ENCODE results near the gene RXFP4.
"Not testable (repeated sequence)": the region's sequence is repeated elsewhere in the genome, so short reads cannot be mapped to it uniquely, and the experiment has no call there.

The RXFP4 gene, protein sequence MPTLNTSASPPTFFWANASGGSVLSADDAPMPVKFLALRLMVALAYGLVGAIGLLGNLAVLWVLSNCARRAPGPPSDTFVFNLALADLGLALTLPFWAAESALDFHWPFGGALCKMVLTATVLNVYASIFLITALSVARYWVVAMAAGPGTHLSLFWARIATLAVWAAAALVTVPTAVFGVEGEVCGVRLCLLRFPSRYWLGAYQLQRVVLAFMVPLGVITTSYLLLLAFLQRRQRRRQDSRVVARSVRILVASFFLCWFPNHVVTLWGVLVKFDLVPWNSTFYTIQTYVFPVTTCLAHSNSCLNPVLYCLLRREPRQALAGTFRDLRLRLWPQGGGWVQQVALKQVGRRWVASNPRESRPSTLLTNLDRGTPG

DNA sequence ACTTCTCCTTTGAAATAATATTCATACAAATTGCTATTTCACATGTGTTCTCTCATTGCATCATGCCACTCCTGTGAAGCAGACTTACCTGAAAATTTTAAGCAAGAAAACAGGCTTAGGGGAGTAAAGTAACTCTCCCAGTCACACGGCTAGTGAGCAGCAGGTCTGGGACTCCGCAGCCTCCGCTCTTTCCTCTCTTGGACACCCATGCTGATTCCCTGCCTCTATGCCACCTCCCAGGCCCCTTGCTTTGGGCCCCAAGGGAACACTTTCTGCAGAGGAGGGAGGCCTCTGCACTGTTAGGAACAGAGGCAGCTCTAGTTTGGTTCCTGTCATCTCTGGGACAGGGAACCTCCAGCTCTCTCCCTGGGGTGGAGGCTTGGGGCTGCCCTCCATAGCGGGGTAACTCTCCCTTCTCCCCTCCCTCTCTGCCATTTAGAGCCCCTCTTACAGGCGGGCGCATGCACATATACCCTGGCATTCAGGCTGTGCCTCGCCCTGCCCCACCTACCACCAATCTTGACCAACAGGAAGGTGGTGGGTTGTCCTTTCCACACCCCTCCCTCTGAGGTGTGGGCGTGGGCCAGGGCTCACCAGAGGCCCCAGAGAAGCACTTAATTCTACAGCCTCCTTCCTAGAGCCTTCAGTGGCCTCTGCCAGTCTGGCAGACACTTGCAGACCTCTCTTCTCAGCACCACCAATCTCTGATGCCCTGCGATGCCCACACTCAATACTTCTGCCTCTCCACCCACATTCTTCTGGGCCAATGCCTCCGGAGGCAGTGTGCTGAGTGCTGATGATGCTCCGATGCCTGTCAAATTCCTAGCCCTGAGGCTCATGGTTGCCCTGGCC lies at the start of gene RXFP4:
Gene RXFP4, plus strand, starts transcription at position 646 of the 852 bp plus-strand sequence. Its CDS starts 72 bp downstream, at position 718.
- DNase-seq (ENCODE audit: low read depth): no peak

DNA sequence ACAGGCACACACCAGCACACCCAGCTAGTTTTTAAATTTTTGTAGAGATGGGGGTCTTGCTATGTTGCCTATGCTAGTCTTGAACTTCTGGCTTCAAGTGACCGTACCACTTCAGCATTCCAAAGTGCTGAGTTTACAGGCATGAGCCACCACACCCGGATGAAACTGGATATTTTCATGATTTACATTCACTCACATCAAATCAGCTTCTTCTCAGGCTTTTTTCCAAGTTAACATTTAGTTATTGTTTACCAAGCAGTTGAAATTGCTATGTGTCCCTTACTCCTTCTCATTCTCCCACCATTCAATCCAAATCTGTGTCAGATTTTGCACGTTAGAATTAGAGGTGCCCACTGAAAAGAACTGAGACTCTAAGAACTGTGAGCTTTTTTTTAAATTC lies 48.6 kb upstream of the RXFP4 start:
- DNase-seq (ENCODE audit: low read depth): no peak

DNA sequence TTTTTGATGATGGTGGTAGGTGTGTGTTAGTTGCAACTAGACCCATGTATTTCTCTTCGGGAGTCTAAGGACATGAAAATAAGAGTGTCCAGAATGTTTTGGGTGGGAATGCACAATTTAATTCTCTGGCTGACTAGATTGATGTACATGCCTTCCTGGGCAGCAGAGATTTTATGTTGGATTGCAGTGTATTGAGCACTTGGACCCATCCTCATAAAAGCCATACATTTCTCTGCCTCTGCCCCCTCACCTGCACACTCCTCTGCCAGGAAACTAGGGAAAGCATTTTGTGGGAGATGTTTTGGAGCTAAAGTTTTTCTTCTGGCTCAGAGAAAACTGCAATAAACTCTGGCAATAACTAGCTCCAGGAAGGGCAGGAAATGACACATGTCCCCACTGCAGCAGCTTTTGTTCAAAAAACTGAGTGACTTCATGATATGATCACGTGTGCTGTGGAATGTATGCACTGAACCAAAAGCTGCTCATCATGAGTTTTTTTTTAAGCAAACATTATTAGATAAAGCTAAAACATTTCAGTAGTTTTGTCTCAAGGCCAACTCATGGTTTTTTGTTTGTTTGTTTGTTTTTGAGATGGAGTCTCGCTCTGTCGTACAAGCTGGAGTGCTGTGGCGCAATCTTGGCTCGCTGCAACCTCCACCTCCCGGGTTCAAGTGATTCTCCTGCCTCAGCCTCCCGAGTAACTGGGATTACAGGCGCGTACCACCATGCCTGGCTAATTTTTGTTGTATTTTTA lies 47.9 kb upstream of the RXFP4 start:
- no peak for DNase-seq (ENCODE audit: low read depth)

DNA sequence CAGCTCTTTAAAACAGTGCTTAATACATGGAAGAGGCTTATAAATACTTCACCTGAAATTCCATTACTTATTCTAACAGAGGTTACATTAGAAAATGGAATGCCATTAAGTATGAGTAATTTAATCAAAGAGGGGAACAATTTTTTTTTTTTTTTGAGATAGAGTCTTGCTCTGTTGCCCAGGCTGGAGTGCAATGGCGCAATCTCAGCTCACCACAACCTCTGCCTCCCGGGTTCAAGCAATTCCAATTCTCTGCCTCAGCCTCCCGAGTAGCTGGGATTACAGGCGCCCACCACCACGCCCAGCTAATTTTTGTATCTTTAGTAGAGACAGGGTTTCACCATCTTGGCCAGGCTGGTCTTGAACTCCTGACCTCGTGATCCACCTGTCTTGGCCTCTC lies 45.8 kb upstream of the RXFP4 start:
- DNase-seq (ENCODE audit: low read depth): not testable (repeated sequence)

DNA sequence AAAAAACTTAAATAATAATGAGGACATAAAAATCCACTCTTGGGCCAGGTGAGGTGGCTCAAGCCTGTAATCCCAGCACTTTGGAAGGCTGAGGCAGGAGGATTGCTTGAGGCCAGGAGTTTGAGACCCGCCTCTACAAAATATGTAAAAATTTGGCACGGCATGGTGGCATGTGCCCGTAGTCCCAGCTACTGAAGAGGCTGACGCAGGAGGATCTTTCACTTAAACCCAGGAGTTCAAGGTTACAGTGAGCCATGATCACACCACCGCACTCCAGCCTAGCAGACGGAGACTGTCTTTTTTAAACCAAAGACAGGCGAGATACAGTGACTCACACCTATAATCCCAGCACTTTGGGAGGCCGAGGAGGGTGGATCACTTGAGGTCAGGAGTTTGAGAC lies 45.0 kb upstream of the RXFP4 start:
- DNase-seq (ENCODE audit: low read depth): not testable (repeated sequence)

DNA sequence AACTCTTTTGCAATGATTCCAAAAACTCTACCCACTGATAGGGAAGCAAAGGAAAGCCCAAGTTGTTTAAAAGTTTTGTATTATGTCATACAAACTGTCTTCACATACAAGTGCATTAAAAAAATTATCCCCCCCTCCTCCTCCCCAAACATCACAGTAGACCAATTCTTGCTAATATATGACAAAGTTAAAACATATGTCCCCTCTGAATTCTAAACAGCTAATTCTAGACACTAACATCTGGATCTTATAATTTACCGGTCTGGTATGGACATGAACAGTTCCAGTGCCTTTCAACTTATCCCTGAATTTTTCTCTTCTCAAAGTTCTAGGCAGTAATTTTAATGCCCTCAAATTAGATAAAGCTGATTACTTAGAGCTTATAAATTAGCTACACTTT lies 43.7 kb upstream of the RXFP4 start:
- DNase-seq (ENCODE audit: low read depth): no peak

DNA sequence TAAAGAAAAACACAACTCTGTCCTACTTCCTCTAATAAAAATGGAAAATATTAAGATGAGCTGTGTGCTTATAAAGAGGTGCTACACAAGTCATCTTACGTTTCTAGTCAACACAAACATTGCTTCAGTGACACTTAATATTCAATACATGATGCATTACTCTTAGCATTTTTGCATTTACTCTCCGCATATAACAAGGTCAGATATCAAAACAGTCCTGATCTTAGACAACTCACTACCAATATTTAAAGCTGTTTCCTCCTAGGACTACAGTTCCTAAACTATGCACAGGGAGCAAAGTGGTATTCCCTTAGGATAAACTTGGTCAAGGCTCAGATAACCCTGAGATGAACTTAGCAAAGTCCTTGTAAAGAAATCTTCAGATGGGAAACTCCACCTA lies 42.5 kb upstream of the RXFP4 start:
- no peak for DNase-seq (ENCODE audit: low read depth)

DNA sequence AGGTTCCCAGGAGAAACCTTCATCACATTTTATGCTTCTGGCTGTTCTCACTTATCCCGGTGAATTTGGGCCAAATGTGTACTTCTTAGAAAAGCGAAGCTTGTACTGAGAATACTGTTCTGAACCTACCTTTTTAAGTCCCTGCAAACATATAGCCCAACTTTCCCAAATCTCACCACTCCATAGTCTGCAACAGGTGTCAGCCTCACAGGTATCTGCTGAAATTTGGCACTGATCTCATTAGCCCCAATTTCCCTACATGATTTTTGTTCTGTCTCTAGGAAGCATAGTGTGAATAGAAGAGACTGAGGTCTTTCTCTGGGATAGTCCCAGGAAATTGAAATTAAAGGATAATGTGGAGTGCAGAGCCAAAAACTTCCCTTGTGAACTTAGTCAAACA lies 41.8 kb upstream of the RXFP4 start:
- DNase-seq (ENCODE audit: low read depth): no peak

DNA sequence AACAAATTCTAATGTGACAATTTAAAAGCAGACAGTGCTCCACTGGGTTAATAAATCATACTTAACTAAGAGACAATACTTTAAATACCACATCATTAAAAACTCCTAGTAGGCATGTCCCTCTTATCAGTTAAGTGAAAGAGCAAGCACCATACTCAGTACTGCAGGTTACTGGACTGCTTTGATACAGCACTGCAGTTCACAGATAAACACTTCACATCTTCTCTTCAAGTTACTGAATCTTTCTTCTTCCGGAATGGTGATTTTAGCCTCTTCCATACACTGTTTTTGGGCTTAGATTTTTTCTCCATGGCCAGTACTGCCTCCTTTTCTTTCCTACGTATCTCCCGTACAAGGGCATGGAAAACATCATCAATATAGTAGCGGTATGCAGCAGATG lies 41.3 kb upstream of the RXFP4 start:
- no peak for DNase-seq (ENCODE audit: low read depth)

DNA sequence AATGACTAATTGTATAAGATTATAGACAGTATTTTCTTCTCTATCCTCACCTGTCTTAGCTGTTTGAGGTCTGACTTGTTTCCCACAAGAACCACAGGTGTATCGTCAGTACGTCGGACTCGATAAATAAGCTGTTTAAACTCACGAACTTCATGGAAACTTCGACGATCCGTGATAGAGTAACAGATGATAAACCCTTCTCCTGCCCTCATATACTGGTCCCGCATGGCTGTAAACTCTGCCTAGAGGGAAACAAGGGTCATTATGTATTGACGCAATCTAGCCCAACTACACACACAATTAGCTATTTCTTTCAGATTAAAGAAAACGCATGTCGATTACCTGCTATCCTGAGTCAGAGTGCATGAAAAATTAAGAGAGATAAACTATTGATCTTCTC lies 37.2 kb upstream of the RXFP4 start:
- no peak for DNase-seq (ENCODE audit: low read depth)

DNA sequence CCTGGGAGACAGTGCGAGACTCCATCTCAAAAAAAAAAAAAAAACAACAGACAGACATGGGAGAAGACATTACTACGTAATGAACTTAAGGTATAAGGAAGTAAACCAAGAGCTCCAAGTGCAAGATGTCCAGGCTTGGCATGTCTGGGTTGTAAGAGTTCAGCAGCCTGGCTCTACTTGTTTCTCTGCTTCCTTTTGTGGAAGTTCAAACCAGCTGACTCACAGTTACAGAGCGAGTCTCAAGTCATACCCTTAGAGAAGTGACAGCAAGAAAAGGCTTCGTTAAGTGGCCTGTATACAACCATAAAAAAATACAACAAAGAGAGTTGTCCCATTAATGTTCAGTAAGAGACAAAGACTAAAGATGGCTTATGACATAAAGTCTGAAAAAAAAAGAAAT lies 31.5 kb upstream of the RXFP4 start:
- DNase-seq (ENCODE audit: low read depth): no peak

DNA sequence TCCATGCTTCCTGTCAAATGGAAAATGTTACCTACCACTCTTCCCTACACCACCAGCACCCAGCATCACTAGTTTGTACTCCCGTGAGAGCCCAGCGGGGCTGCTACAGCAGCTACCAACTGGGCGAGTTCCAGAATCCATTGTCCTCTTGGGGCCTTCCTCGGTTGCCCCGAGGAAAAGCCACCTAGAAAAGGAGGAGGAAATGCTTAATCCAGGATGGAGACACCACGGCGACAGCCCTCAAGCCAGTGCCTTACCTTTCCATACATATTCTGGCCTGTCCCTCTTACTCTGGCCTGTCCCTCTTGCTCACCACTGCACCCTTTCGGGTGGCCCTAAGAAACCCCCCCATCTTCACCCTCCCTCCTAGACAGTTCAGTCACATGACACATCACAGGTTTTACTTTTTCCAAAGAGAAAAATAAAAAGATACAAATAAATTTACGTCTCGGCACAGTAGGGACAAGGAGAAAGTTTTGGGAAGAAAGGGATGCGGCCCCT lies 30.8 kb upstream of the RXFP4 start:
- DNase-seq (ENCODE audit: low read depth): no peak

DNA sequence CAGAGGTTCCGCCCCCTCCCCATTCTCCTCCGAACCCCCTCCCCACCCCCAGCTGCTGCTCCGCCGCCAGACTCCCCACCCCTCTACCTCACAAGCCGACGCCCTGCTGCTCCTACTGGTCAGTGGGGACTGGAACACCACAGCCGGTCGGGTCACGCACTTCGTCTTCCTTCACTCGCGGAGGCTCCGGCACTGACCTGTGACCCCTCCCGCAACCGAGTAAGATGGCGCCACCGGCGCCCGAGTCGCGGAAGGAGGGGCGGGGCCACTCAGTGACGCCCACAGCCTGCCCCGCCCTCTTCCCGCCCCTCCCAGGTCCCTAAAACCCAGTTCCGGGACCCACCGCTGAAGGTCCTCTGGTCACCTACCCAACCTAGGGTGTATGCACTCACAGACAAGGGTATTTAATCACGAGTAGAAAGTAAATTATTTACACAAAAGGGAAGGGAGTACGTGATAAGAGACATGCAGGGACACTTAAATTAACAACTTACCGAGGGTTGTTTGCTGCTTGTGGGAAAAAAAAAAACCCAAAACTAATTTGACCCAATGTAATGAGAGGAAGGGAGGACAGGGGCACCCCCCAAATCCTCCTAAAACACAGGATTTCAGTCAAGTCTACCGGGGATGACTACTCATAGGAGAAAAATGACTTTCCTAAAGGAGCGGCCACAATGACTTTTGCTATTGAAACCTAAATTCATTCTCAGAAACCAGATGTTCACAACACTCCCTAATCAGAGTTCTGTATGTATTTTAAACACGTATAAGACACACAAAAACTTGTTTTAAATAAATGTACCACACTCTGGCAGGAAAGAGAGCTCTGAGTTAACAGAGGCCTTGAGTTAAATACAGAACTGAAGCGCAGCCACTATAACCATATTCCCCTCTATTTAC lies 30.0 kb upstream of the RXFP4 start, which contains the start of gene RIT1:
Gene RIT1, minus strand, starts transcription at position 194 of the 900 bp plus-strand sequence. CDS start 588 bp downstream, outside the sequence.
- DNase-seq (ENCODE audit: low read depth): peak; percentile 75

DNA sequence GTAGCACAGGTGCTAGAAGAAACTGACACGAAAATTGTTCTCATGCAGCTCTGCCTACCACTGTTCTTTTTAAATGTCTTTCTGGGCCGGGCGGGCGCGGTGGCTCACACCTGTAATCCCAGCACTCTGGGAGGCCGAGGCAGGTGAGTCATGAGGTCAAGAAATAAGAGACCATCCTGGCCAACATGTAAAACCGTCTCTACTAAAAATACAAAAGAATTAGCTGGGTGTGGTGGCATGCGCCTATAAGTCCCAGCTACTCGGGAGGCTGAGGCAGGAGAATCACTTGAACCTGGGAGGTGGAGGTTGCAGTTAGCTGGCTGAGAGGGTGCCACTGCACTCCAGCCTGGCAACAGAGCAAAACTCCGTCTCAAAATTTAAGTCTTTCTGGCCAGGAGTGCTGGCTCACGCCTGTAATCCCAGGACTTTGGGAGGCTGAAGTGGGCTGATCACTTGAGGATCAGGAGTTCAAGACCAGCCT lies 29.3 kb upstream of the RXFP4 start:
- DNase-seq (ENCODE audit: low read depth): no peak

DNA sequence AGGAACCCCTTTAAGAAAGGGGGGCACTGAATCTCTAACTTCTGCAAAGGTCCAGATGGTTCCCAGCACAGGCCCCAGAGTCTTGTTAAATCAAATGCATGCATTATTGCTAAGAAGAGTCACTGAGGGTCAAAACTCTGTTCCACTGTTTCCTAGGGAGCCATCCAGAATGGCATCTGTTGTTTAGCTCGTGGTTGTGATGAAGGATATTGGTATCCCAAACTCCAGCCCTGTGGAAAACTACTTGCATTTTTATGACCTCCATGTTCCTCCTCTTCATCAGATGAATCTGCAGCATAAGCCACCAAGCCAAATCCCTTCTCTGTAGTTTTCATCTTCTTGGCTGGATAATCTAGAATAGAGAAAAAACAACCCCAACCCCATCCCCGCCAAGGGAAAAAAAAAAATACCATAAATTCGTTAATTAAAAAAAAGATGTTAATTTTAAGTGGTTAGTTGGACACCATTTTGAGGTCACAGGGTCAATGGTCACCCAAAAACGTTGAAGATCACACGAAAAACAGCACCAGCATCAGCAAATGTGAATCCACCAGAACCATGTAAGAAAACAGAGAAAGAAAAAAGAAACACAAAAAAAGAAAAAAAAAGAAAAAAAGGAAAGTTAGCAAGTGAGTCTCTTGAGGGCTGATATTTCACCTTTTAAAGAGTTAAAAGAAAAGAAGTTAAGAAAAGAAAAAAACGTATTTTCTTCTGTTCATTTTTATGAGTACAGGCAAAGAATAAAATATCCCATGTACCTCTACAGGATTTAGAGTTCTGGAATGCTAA lies 27.3 kb upstream of the RXFP4 start:
- no peak for DNase-seq (ENCODE audit: low read depth)

DNA sequence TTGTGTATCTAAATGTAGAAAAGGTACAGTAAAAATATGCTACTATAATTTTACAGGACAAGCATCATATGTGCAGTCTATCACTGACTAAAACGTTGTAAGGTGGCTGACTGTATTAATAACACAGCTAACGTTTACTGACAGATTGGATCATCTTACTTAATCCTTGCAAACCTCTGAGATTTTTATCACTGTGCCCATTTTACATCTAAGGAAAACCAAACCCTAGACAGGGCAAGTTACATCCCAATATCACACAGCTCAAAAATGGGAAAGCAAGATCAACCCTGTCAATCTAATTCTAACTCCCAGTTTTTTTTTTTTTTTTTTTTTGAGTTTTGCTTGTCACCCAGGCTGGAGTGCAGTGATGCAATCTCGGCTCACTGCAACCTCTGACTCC lies 22.8 kb upstream of the RXFP4 start:
- no peak for DNase-seq (ENCODE audit: low read depth)

DNA sequence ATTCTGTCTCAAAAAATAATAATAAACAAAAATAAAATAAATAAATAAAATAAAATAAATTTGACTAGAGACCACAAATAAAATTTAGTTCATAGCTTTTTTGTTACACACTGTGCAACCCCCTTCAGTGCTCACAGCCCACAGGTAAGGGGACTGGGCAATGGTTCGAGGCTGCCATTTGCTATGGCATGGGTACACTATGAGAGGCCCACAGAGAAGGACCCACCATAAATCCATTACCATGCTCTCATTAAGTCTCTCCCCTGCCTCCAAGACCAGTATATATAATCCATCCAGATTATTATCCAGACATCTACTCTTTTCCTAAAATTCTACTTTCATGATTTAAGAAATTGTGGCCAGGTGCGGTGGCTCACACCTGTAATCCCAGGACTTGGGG lies 21.6 kb upstream of the RXFP4 start:
- no peak for DNase-seq (ENCODE audit: low read depth)

DNA sequence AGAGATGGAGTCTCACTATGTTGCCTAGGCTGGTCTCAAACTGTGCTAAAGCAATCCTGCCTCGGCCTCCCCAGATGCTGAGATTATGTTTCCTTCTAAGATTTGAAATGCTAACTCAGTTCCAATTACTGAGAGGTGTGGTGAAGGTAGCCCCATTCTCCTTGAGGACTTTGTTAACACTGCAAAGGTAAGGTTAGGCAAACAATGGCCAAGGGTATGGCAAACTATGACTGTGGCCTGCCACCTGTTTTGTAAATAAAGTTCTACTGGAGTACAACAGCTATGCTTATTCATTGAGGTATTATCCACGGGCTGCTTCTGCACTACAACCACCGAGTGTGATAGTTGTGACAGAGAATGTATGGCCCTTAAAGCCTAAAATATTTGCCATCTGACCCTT lies 20.7 kb upstream of the RXFP4 start:
- no peak for DNase-seq (ENCODE audit: low read depth)

DNA sequence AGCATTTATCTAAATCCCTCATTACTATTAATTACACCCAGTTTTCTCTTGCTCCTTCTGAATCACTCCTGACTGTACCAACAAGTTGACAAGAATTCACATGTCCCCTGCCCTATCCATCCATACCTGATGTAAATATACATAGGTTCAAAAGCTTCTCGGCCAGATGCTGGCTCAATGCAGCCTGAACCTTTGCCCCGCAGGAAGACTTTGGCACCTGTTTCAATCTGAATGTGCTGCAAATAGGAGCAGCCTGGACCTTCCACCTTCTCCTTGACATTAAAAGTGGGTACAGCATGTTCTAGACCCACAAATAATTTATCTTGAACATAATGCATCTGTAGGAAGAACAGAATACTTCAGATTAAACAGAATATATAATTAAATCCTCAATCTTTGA lies 15.9 kb upstream of the RXFP4 start:
- DNase-seq (ENCODE audit: low read depth): no peak

DNA sequence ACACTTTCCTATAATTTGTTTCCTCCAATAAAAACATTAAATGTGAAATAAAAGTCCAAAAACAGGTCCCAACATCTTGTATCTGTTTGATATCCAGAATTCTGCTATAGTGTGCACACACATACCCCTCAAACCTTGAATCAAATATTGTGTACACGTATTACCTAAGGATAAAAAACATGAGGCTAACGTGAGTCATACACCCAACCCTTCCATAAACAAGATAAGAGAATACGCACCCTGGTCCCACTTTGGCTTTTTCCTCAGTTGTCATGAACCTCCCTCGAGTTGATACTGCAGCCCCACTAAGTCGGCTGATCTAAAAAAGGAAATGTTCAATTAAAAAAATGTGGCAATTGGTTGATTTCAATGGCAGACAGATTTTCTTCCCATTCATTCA lies 12.4 kb upstream of the RXFP4 start:
- DNase-seq (ENCODE audit: low read depth): no peak

All from stimulated activated CD4-positive, alpha-beta T cell treated with anti-CD3 and anti-CD28 coated beads, Interleukin-2, amount 100 ng/mL, for 4 hours (primary cell).